D341Med (cell line): ENCODE measurements around the gene PFDN2.

ENCODE experiments used
- DNase-seq: peaks from one replicate; pipeline ENCODE4 v3.0.0; 2012; ENCODE audit warnings: low spot score

The PFDN2 gene

GRCh38 chr1:161099090-161099802 lies 18.6 kb downstream of the PFDN2 start:
- DNase-seq: no peak

- DNase-seq: peak; percentile 95
Observed at GRCh38 chr1:161098210-161099068, 19.4 kb downstream of the PFDN2 start, which contains the start of gene KLHDC9. TSS of gene KLHDC9 (plus strand) at chr1:161098361. CDS start at chr1:161098536, 175 bp downstream.

- DNase-seq: no peak
Observed at GRCh38 chr1:161096530-161096929, 21.3 kb downstream of the PFDN2 start.

- DNase-seq: no peak
Observed at GRCh38 chr1:161096015-161096414, 21.8 kb downstream of the PFDN2 start.

GRCh38 chr1:161095230-161095629 lies 22.6 kb downstream of the PFDN2 start:
- no peak for DNase-seq

GRCh38 chr1:161094481-161094880 lies 23.4 kb downstream of the PFDN2 start:
- DNase-seq: no peak

GRCh38 chr1:161092621-161093028 lies 25.2 kb downstream of the PFDN2 start:
- no peak for DNase-seq

GRCh38 chr1:161091796-161092507 lies 25.9 kb downstream of the PFDN2 start:
- no peak for DNase-seq

- peak; percentile 21 for DNase-seq
Observed at GRCh38 chr1:161091093-161091492, 26.7 kb downstream of the PFDN2 start.

- no peak for DNase-seq
Observed at GRCh38 chr1:161090617-161091016, 27.2 kb downstream of the PFDN2 start.

GRCh38 chr1:161089938-161090337 lies 27.9 kb downstream of the PFDN2 start:
- no peak for DNase-seq

GRCh38 chr1:161089251-161089924 lies 28.4 kb downstream of the PFDN2 start, which contains the start of gene NECTIN4:
TSS of gene NECTIN4 (minus strand) at chr1:161089558. CDS start at chr1:161089296, 262 bp downstream.
- DNase-seq: no peak

GRCh38 chr1:161088587-161089110 lies 29.2 kb downstream of the PFDN2 start:
- DNase-seq: no peak

GRCh38 chr1:161086457-161086856 lies 31.4 kb downstream of the PFDN2 start:
- DNase-seq: no peak

- DNase-seq: no peak
Observed at GRCh38 chr1:161085165-161085564, 32.7 kb downstream of the PFDN2 start.

GRCh38 chr1:161084597-161084988 lies 33.2 kb downstream of the PFDN2 start:
- no peak for DNase-seq

GRCh38 chr1:161083748-161084596 lies 33.9 kb downstream of the PFDN2 start:
- no peak for DNase-seq

- DNase-seq: no peak
Observed at GRCh38 chr1:161082996-161083747, 34.7 kb downstream of the PFDN2 start.

GRCh38 chr1:161082483-161082882 lies 35.4 kb downstream of the PFDN2 start:
- DNase-seq: no peak

- DNase-seq: no peak
Observed at GRCh38 chr1:161081519-161081918, 36.3 kb downstream of the PFDN2 start.
